ENCODE measurements around the gene HDDC2. TPM values are rescaled to one million over a fixed set of nuclear protein-coding genes. Genes with fewer than 3 reads are reported as not detected.

HDDC2 gene
- total and polyA plus RNA-seq, 2 of the 8 experiments (the other 6 are each of a cell fraction or from before 2014, with no cell fraction given) = 89.3 to 129 TPM

DNA sequence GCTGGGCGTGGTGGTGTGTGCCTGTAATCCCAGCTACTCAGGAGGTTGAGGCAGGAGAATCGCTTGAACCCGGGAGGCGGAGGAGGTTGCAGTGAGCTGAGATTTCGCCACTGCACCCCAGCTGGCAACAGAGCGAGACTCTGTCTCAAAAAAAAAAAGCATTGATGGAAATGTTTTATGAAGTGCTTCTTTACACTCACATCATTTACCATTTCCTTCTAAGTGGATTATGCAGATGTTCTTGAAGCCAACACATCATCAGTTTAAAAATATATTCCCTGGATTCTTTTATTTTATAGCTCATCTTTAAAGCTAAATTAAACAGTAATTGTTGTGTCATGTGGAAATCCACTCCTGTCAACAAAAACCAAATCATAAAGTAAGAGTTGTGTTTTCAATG is 35.9 kb upstream of the HDDC2 start:
- DNase-seq (ENCODE audit: low read depth in 1 of 2, low spot score in 2 of 2) (no peak), FAIRE-seq (no peak)
- H2AFZ ChIP-seq (ENCODE audit: low read length) = no peak overlapping the region
- no peak overlapping the region for H3K23ac ChIP-seq (ENCODE audit: insufficient read length)
- CTCF ChIA-PET (ENCODE audit: partially characterized antibody) = interaction anchor here (1.1 kb wide), 1 partner anchor 24 kb away, joined by 7 read pairs; no protein-coding TSS in a partner anchor
- POLR2A ChIA-PET (ENCODE audit: partially characterized antibody) = no interaction called here
- no peak overlapping the region for H3K14ac ChIP-seq (ENCODE audit: insufficient read length)
- H3K4me1 ChIP-seq (replicated peaks in 1 of 4; ENCODE audit: control insufficient read depth in 3 of 4, insufficient read depth in 4 of 4, low read length in 3 of 4) = no peaks in the 10 kb centered on the region
- no peaks in the 10 kb centered on the region for H4K20me1 ChIP-seq (replicated peaks in 1 of 2; ENCODE audit: control insufficient read depth in 1 of 2, insufficient read depth in 2 of 2, low read length in 2 of 2)
- H3K9ac ChIP-seq (replicated peaks in 1 of 4; ENCODE audit: extremely low read depth in 1 of 4, low read depth in 3 of 4, low read length in 3 of 4) = no peak overlapping the region
- H2BK15ac ChIP-seq (ENCODE audit: low read length) = no peak overlapping the region
- no peak overlapping the region for H3K4me2 ChIP-seq (ENCODE audit: insufficient read depth in 1 of 2, low read depth in 2 of 2, low read length in 2 of 2)
- no peaks in the 10 kb centered on the region for H3K23me2 ChIP-seq (ENCODE audit: low read depth, low read length)
- no peak overlapping the region for H3K56ac ChIP-seq (replicated peaks; ENCODE audit: insufficient read length, low read depth, low read length)
- no peak overlapping the region for H2BK12ac ChIP-seq (ENCODE audit: low read depth, low read length)
- H3K27me3 ChIP-seq (replicated peaks in 1 of 4; ENCODE audit: control insufficient read depth in 3 of 4, extremely low read depth in 1 of 4, insufficient read depth in 3 of 4, low read length in 3 of 4) = no peaks in the 10 kb centered on the region
- H3K27ac ChIP-seq (ENCODE audit: low read depth, low read length) = no peak overlapping the region
- no peaks in the 10 kb centered on the region; a peak in 2 of 4 replicates for H3K9me3 ChIP-seq (ENCODE audit: insufficient read depth in 2 of 2, low read depth in 1 of 2, low read length in 1 of 2)
- H2BK5ac ChIP-seq (ENCODE audit: low read depth, low read length) = no peak overlapping the region
- H4K91ac ChIP-seq (replicated peaks; ENCODE audit: insufficient read length, low read length) = no peak overlapping the region
- H3K18ac ChIP-seq (ENCODE audit: extremely low read depth, low read length) = no peak overlapping the region
- WGBS, 2 experiments (ENCODE audit: extremely low coverage in 1 of 2, insufficient coverage in 1 of 2, insufficient read length in 1 of 2, insufficient replicate concordance in 2 of 2, low coverage in 1 of 2, low lambda C conversion rate in 2 of 2, missing lambda C conversion rate in 1 of 2) = 72% methylated on average over 6 of the region's 6 CpGs; no CpG with 5 or more reads in 1 of the 2 experiments
- H4K5ac ChIP-seq (ENCODE audit: insufficient read length, low read depth, low read length) = no peak overlapping the region
- H3K4me3 ChIP-seq (ENCODE audit: extremely low read depth in 1 of 4, insufficient read depth in 2 of 4, low read depth in 3 of 4, low read length in 4 of 4) = no peak overlapping the region
- no peak overlapping the region for H2AK5ac ChIP-seq (ENCODE audit: low read depth, low read length)
- no peaks in the 10 kb centered on the region for H3K79me2 ChIP-seq (ENCODE audit: control insufficient read depth in 1 of 2, insufficient read depth in 2 of 2, low read length in 2 of 2)
- no peaks in the 10 kb centered on the region for H3K79me1 ChIP-seq (ENCODE audit: low read depth, low read length)
- H4K8ac ChIP-seq (ENCODE audit: extremely low read depth, insufficient read depth, low read length) = no peak overlapping the region
- TF ChIP-seq E2F6 (IDR thresholded peaks at IDR 0.05) (no peak), CEBPB (IDR thresholded peaks at IDR 0.05; ENCODE audit: low read depth, low read length) (no peak), SIN3A (conservative IDR thresholded peaks at IDR 0.05 in 1 of 2, IDR thresholded peaks at IDR 0.05 in 1 of 2; ENCODE audit: low read depth in 1 of 2, low read length in 2 of 2) (no peak), KDM4A (IDR thresholded peaks at IDR 0.05; ENCODE audit: low read depth, low read length, severe bottlenecking) (no peak), HDAC2 (IDR thresholded peaks at IDR 0.05; ENCODE audit: borderline replicate concordance in 1 of 2, low read depth in 2 of 2, low read length in 2 of 2) (no peak), RNF2 (IDR thresholded peaks at IDR 0.05; ENCODE audit: borderline replicate concordance, low read depth, low read length, missing control alignments, poor library complexity, severe bottlenecking) (no peak), ASH2L (IDR thresholded peaks at IDR 0.05; ENCODE audit: low read length) (no peak)
- H2BK20ac ChIP-seq (ENCODE audit: low read length) = no peak overlapping the region
- no peaks in the 10 kb centered on the region for H3K36me3 ChIP-seq (ENCODE audit: control insufficient read depth in 2 of 4, insufficient read depth in 4 of 4, low read length in 3 of 4)
- H2BK120ac ChIP-seq (replicated peaks; ENCODE audit: low read depth, low read length) = no peak overlapping the region
- H3K4ac ChIP-seq (replicated peaks; ENCODE audit: insufficient read length, low read depth, low read length) = no peak overlapping the region

Measured in H1 (cell line).